ENCODE measurements around the gene AGPAT3.

Gene AGPAT3

GRCh38 chr21:43884861-43885417 is 19.9 kb downstream of the AGPAT3 start:
- TF ChIP-seq CTCF (IDR thresholded peaks at IDR 0.05) = no peak
- Mint-ChIP-seq H3K4me3 (no peak overlapping the region), H3K27ac (no peak overlapping the region), H3K9me3 (peaks cover 4% of the 10 kb centered on the region), H3K27me3 (ENCODE audit: low read depth, poor library complexity) (peaks cover 12% of the 10 kb centered on the region), H3K36me3 (ENCODE audit: low read depth) (peaks cover 4% of the 10 kb centered on the region), H3K4me1 (peaks cover 24% of the 10 kb centered on the region)
- DNase-seq = no peak

- no peak overlapping the region for H3K4me3 Mint-ChIP-seq
- peaks cover 9% of the 10 kb centered on the region for H3K27me3 Mint-ChIP-seq (ENCODE audit: low read depth, poor library complexity)
- no peak for TF ChIP-seq CTCF (IDR thresholded peaks at IDR 0.05)
- no peak for DNase-seq
- no peak overlapping the region for H3K27ac Mint-ChIP-seq
- H3K9me3 Mint-ChIP-seq = peaks cover 7% of the 10 kb centered on the region
- H3K4me1 Mint-ChIP-seq = peaks cover 24% of the 10 kb centered on the region
- H3K36me3 Mint-ChIP-seq (ENCODE audit: low read depth) = peaks cover 6% of the 10 kb centered on the region
Observed at GRCh38 chr21:43885721-43886120, 20.7 kb downstream of the AGPAT3 start.

- H3K27ac Mint-ChIP-seq = no peak overlapping the region
- peaks cover 5% of the 10 kb centered on the region for H3K27me3 Mint-ChIP-seq (ENCODE audit: low read depth, poor library complexity)
- TF ChIP-seq CTCF (IDR thresholded peaks at IDR 0.05) = no peak
- no peak for DNase-seq
- peaks cover 13% of the 10 kb centered on the region for H3K36me3 Mint-ChIP-seq (ENCODE audit: low read depth)
- H3K4me1 Mint-ChIP-seq = peaks cover 21% of the 10 kb centered on the region
- H3K4me3 Mint-ChIP-seq = no peak overlapping the region
- peaks cover 16% of the 10 kb centered on the region for H3K9me3 Mint-ChIP-seq
Observed at GRCh38 chr21:43886565-43886964, 21.5 kb downstream of the AGPAT3 start.

- Mint-ChIP-seq H3K27me3 (ENCODE audit: low read depth, poor library complexity) (peaks cover 10% of the 10 kb centered on the region), H3K27ac (no peak overlapping the region), H3K9me3 (peaks cover 38% of the 10 kb centered on the region), H3K4me3 (no peak overlapping the region), H3K4me1 (peaks cover 32% of the 10 kb centered on the region), H3K36me3 (ENCODE audit: low read depth) (peaks cover 34% of the 10 kb centered on the region)
- TF ChIP-seq CTCF (IDR thresholded peaks at IDR 0.05) = no peak
- no peak for DNase-seq
Observed at GRCh38 chr21:43889069-43889468, 24.0 kb downstream of the AGPAT3 start.

GRCh38 chr21:43890042-43890441 is 25.0 kb downstream of the AGPAT3 start:
- Mint-ChIP-seq H3K27me3 (ENCODE audit: low read depth, poor library complexity) (peaks cover 10% of the 10 kb centered on the region), H3K27ac (no peak overlapping the region), H3K36me3 (ENCODE audit: low read depth) (peaks cover 34% of the 10 kb centered on the region), H3K4me1 (peaks cover 27% of the 10 kb centered on the region), H3K4me3 (no peak overlapping the region), H3K9me3 (peaks cover 40% of the 10 kb centered on the region)
- DNase-seq = no peak
- no peak for TF ChIP-seq CTCF (IDR thresholded peaks at IDR 0.05)

- no peak overlapping the region for H3K4me3 Mint-ChIP-seq
Observed at GRCh38 chr21:43892334-43892733, 27.3 kb downstream of the AGPAT3 start.

More at GRCh38 chr21:43892334-43892733, 27.3 kb downstream of the AGPAT3 start:
- Mint-ChIP-seq H3K4me1 (peaks cover 23% of the 10 kb centered on the region), H3K9me3 (peaks cover 49% of the 10 kb centered on the region), H3K27ac (no peak overlapping the region), H3K36me3 (ENCODE audit: low read depth) (peaks cover 34% of the 10 kb centered on the region), H3K27me3 (ENCODE audit: low read depth, poor library complexity) (peaks cover 10% of the 10 kb centered on the region)
- no peak for DNase-seq
- no peak for TF ChIP-seq CTCF (IDR thresholded peaks at IDR 0.05)
